ENCODE data around the gene SHMT1. TPM values are rescaled to one million over a fixed set of nuclear protein-coding genes. Genes with fewer than 3 reads are reported as not detected.

The SHMT1 gene
- total and polyA plus RNA-seq, 3 donors from 2014 or later, result 36.4 to 48.1 (median 45.9) TPM

- Histone ChIP-seq H3K9me3 (no peaks in the 10 kb centered on the region), H3K4me3 (no peak overlapping the region), H3K36me3 (ENCODE audit: low read depth, missing control alignments) (no peaks in the 10 kb centered on the region), H3K4me1 (peaks cover 54% of the 10 kb centered on the region), H3K27me3 (no peaks in the 10 kb centered on the region), H3K27ac (no peak overlapping the region)
- DNase-seq, result peak; percentile 76
- no peak for TF ChIP-seq POLR2A (IDR thresholded peaks at IDR 0.05)
- TF ChIP-seq CTCF (IDR thresholded peaks at IDR 0.05), result peak in 2 of 3 experiments; percentile 42
- 55 to 77% methylated on average over 9 to 13 of the region's 13 CpGs for WGBS, 2 donors
- intact Hi-C loops (cut with DNase I; ENCODE audit: low total_unique reads), result loop anchor here (10.0 kb wide), 1 partner anchor 55 kb away; the partner anchor contains the start of gene MIEF2
Measured at GRCh38 chr17:18319604-18320256, 43.6 kb downstream of the SHMT1 start.

- Histone ChIP-seq H3K27ac (no peak overlapping the region), H3K4me1 (peaks cover 49% of the 10 kb centered on the region), H3K27me3 (no peaks in the 10 kb centered on the region), H3K9me3 (no peaks in the 10 kb centered on the region), H3K4me3 (no peak overlapping the region), H3K36me3 (ENCODE audit: low read depth, missing control alignments) (no peaks in the 10 kb centered on the region)
- TF ChIP-seq POLR2A (IDR thresholded peaks at IDR 0.05), result no peak
- no peak for TF ChIP-seq CTCF (IDR thresholded peaks at IDR 0.05)
- no peak for DNase-seq
- intact Hi-C loops (cut with DNase I; ENCODE audit: low total_unique reads), result no loop called here
- 73 to 81% methylated on average over 15 to 18 of the region's 18 CpGs for WGBS, 2 donors
Measured at GRCh38 chr17:18318771-18319450, 44.4 kb downstream of the SHMT1 start.

GRCh38 chr17:18318117-18318516 is 45.2 kb downstream of the SHMT1 start:
- Histone ChIP-seq H3K4me1 (peaks cover 56% of the 10 kb centered on the region), H3K9me3 (no peaks in the 10 kb centered on the region), H3K4me3 (no peak overlapping the region), H3K36me3 (ENCODE audit: low read depth, missing control alignments) (no peaks in the 10 kb centered on the region), H3K27ac (no peak overlapping the region), H3K27me3 (no peaks in the 10 kb centered on the region)
- DNase-seq, result no peak
- intact Hi-C loops (cut with DNase I; ENCODE audit: low total_unique reads), result no loop called here
- TF ChIP-seq POLR2A (IDR thresholded peaks at IDR 0.05) (no peak), CTCF (IDR thresholded peaks at IDR 0.05) (no peak)
- 93 to 94% methylated on average over 7 of the region's 7 CpGs for WGBS, 2 donors

GRCh38 chr17:18315961-18316360 is 47.4 kb downstream of the SHMT1 start:
- Histone ChIP-seq H3K36me3 (ENCODE audit: low read depth, missing control alignments) (no peaks in the 10 kb centered on the region), H3K4me1 (peaks cover 56% of the 10 kb centered on the region), H3K27ac (peak overlapping the region; percentile 85 to 86), H3K27me3 (no peaks in the 10 kb centered on the region), H3K4me3 (peak overlapping the region; percentile 73 to 92), H3K9me3 (no peaks in the 10 kb centered on the region)
- intact Hi-C loops (cut with DNase I; ENCODE audit: low total_unique reads), result no loop called here
- no peak for DNase-seq
- 42 to 47% methylated on average over 11 of the region's 11 CpGs for WGBS, 2 donors
- TF ChIP-seq CTCF (IDR thresholded peaks at IDR 0.05) (no peak), POLR2A (IDR thresholded peaks at IDR 0.05) (no peak)
